ENCODE measurements around the gene GRIA4. TPM values are rescaled to one million over a fixed set of nuclear protein-coding genes. Genes with fewer than 3 reads are reported as not detected.

Gene GRIA4
- total RNA-seq, 4 donors from 2014 or later, result not detected

DNA sequence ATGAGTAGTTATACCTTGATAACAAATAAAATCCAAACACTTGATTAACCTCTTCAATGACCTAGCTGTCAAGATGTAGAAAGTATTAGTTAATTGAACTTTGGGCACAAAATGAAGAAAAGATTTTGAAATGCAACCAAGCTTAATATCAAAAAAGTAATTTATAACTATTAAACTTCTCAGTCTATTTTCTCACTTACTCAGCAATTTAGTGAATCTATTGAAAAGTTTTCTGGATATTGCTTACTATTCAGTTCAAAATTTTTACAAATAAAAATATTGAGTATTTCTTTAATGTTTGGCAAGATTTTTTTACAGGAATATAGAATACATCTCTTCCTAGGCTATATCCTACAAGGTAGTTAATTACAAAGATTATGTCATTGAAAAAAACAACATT, 192.5 kb downstream of the GRIA4 start:
- intact Hi-C loops (cut with DNase I), result no loop called here
- Histone ChIP-seq H3K4me1 (no peaks in the 10 kb centered on the region), H3K27ac (no peak overlapping the region), H3K9me3 (no peaks in the 10 kb centered on the region), H3K27me3 (no peaks in the 10 kb centered on the region), H3K4me3 (no peak overlapping the region), H3K36me3 (no peaks in the 10 kb centered on the region)
- DNase-seq, result no peak
- TF ChIP-seq POLR2A (IDR thresholded peaks at IDR 0.05), result no peak
- TF ChIP-seq, protein P1, sequence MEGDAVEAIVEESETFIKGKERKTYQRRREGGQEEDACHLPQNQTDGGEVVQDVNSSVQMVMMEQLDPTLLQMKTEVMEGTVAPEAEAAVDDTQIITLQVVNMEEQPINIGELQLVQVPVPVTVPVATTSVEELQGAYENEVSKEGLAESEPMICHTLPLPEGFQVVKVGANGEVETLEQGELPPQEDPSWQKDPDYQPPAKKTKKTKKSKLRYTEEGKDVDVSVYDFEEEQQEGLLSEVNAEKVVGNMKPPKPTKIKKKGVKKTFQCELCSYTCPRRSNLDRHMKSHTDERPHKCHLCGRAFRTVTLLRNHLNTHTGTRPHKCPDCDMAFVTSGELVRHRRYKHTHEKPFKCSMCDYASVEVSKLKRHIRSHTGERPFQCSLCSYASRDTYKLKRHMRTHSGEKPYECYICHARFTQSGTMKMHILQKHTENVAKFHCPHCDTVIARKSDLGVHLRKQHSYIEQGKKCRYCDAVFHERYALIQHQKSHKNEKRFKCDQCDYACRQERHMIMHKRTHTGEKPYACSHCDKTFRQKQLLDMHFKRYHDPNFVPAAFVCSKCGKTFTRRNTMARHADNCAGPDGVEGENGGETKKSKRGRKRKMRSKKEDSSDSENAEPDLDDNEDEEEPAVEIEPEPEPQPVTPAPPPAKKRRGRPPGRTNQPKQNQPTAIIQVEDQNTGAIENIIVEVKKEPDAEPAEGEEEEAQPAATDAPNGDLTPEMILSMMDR (IDR thresholded peaks at IDR 0.05), result no peak

DNA sequence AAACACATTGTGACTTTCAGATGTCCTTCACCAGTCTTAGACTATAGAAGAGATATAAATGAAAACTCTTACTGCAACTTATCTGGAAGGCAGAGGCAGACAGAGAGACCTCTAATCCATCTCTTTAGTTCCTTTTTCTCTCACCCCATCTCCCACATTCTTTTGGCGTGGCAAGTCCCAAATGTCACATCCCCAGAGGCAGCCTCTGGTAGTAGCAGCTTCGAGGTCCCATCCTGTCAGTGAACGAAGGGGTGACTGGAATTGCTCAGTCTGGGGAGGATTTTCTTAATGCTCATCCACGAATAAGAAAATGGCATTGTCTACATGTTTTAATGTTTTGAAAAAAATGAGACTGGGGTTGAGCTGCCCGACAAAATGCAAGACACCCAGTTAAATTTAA, 201.4 kb downstream of the GRIA4 start:
- WGBS, 2 donors, result 65 to 66% methylated on average over 5 of the region's 5 CpGs
- no peak for DNase-seq
- TF ChIP-seq POLR2A (IDR thresholded peaks at IDR 0.05), result no peak
- TF ChIP-seq, protein P1 (IDR thresholded peaks at IDR 0.05), result no peak
- no peaks in the 10 kb centered on the region for H3K9me3 ChIP-seq
- intact Hi-C loops (cut with DNase I), result no loop called here
- no peaks in the 10 kb centered on the region for H3K36me3 ChIP-seq
- H3K4me3 ChIP-seq, result no peak overlapping the region
- no peak overlapping the region for H3K27ac ChIP-seq
- H3K27me3 ChIP-seq, result no peaks in the 10 kb centered on the region
- no peaks in the 10 kb centered on the region for H3K4me1 ChIP-seq

- TF ChIP-seq, protein P1 (IDR thresholded peaks at IDR 0.05), result no peak
- TF ChIP-seq POLR2A (IDR thresholded peaks at IDR 0.05), result no peak
- Histone ChIP-seq H3K27ac (no peak overlapping the region), H3K27me3 (no peaks in the 10 kb centered on the region), H3K4me1 (no peaks in the 10 kb centered on the region), H3K9me3 (no peaks in the 10 kb centered on the region), H3K36me3 (no peaks in the 10 kb centered on the region), H3K4me3 (no peak overlapping the region)
- intact Hi-C loops (cut with DNase I), result no loop called here
- no peak for DNase-seq
- WGBS, 2 donors, result 49 to 65% methylated on average over 4 of the region's 4 CpGs
Observed at GRCh38 chr11:105821372-105821771, 211.5 kb downstream of the GRIA4 start.

DNA sequence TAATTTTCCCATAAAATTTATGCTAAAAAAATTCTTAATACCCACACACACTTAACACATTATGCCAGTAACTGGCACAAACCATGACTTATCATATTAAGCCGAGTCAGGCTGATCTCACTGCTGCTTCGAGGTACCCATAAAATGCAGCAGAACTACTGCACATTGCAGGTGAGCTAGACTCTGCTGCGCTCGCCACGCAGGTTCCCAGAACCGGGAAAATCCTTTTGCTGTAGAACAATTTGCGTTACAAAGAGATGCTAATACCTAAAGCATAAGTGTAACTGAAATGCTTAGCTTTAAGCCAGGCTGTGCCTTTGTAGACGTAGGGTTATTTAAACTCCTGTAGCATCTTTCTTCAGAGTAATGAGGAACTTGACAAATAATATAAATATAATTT, 211.9 kb downstream of the GRIA4 start:
- Histone ChIP-seq H3K4me1 (no peaks in the 10 kb centered on the region), H3K4me3 (no peak overlapping the region), H3K27ac (no peak overlapping the region), H3K27me3 (no peaks in the 10 kb centered on the region), H3K9me3 (no peaks in the 10 kb centered on the region), H3K36me3 (no peaks in the 10 kb centered on the region)
- no peak for DNase-seq
- TF ChIP-seq, protein P1 (IDR thresholded peaks at IDR 0.05), result no peak
- TF ChIP-seq POLR2A (IDR thresholded peaks at IDR 0.05), result no peak
- intact Hi-C loops (cut with DNase I), result no loop called here
- WGBS, 2 donors, result 53 to 67% methylated on average over 6 to 8 of the region's 8 CpGs

- no peaks in the 10 kb centered on the region for H3K4me1 ChIP-seq
- TF ChIP-seq POLR2A (IDR thresholded peaks at IDR 0.05), result no peak
- TF ChIP-seq, protein P1 (IDR thresholded peaks at IDR 0.05), result no peak
- 70% methylated on average over 2 of the region's 2 CpGs for WGBS, 2 donors
- no peak overlapping the region for H3K4me3 ChIP-seq
- DNase-seq, result no peak
- no peak overlapping the region for H3K27ac ChIP-seq
- intact Hi-C loops (cut with DNase I), result no loop called here
- no peaks in the 10 kb centered on the region for H3K27me3 ChIP-seq
- no peaks in the 10 kb centered on the region for H3K36me3 ChIP-seq
- no peaks in the 10 kb centered on the region for H3K9me3 ChIP-seq
Observed at GRCh38 chr11:105823495-105824033, 213.7 kb downstream of the GRIA4 start.
